Progenitor cell of endocrine pancreas (in vitro differentiated cells): ENCODE measurements around the gene CDRT4. TPM values are rescaled to one million over a fixed set of nuclear protein-coding genes. Genes with fewer than 3 reads are reported as not detected.

Source experiments
- DNase-seq: peaks from one replicate; pipeline ENCODE4 v3.0.0; 2021; ENCODE audit warnings: low spot score; ENCODE audit not compliant: unreplicated experiment
- H3K27ac Mint-ChIP-seq: 2 replicates; pipeline ENCODE4 v1.8.0; 2021; ENCODE audit warnings: mild to moderate bottlenecking, moderate library complexity, mixed read lengths
- H3K27me3 Mint-ChIP-seq: 2 replicates; pipeline ENCODE4 v1.8.0; 2021; ENCODE audit warnings: mixed read lengths
- H3K36me3 Mint-ChIP-seq: 2 replicates; pipeline ENCODE4 v1.8.0; 2022; ENCODE audit warnings: mixed read lengths; ENCODE audit not compliant: insufficient read depth
- H3K4me1 Mint-ChIP-seq: 2 replicates; pipeline ENCODE4 v1.8.0; 2021; ENCODE audit warnings: low read depth, mixed read lengths
- H3K4me3 Mint-ChIP-seq: 2 replicates; pipeline ENCODE4 v1.8.0; 2021; ENCODE audit warnings: low read depth, mild to moderate bottlenecking, moderate library complexity, mixed read lengths
- H3K9me3 Mint-ChIP-seq: 2 replicates; pipeline ENCODE4 v1.8.0; 2021; ENCODE audit warnings: low read depth, mixed read lengths
- total RNA-seq: library from RNA; stranded (reverse); gene quantifications from 2 replicates; pipeline ENCODE4 v1.2.1, GENCODE V29; 2021
- TF ChIP-seq, protein P1 (sequence below): fragments of 200-600 bp; sonication (generic); IDR thresholded peaks from one replicate; pipeline ENCODE4 v1.5.0; 2021; ENCODE audit warnings: antibody characterized with exemption, mild to moderate bottlenecking; ENCODE audit not compliant: unreplicated experiment

CDRT4 gene
- total RNA-seq, 1 donor from 2014 or later, result 27.0 TPM

DNA sequence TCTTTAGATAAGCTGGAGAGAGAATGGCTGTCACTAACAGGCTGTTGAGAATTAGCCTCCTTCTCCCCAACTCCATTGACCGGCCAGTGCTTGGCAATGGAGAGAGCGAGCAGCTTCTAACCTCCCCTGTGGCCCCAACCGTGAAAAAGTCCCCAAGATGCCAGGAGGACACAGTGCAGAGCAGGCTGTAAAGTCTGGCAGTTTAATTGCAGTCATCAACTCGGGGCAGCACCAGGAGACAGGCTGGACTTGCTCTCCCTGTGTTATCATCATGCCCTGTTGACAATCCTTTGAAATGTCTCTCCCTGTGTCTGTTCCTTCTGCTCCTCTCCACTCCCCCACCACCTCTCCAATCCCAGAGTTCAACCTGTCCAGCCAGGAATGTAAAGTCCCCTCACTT, 705 bp upstream of the CDRT4 start:
- Mint-ChIP-seq H3K36me3 (peaks cover 4% of the 10 kb centered on the region), H3K27ac (peak overlapping the region; percentile 23), H3K4me3 (no peak overlapping the region), H3K9me3 (no peaks in the 10 kb centered on the region), H3K4me1 (peaks cover 7% of the 10 kb centered on the region), H3K27me3 (no peaks in the 10 kb centered on the region)
- no peak for DNase-seq
- TF ChIP-seq, protein P1, sequence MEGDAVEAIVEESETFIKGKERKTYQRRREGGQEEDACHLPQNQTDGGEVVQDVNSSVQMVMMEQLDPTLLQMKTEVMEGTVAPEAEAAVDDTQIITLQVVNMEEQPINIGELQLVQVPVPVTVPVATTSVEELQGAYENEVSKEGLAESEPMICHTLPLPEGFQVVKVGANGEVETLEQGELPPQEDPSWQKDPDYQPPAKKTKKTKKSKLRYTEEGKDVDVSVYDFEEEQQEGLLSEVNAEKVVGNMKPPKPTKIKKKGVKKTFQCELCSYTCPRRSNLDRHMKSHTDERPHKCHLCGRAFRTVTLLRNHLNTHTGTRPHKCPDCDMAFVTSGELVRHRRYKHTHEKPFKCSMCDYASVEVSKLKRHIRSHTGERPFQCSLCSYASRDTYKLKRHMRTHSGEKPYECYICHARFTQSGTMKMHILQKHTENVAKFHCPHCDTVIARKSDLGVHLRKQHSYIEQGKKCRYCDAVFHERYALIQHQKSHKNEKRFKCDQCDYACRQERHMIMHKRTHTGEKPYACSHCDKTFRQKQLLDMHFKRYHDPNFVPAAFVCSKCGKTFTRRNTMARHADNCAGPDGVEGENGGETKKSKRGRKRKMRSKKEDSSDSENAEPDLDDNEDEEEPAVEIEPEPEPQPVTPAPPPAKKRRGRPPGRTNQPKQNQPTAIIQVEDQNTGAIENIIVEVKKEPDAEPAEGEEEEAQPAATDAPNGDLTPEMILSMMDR, result no peak

DNA sequence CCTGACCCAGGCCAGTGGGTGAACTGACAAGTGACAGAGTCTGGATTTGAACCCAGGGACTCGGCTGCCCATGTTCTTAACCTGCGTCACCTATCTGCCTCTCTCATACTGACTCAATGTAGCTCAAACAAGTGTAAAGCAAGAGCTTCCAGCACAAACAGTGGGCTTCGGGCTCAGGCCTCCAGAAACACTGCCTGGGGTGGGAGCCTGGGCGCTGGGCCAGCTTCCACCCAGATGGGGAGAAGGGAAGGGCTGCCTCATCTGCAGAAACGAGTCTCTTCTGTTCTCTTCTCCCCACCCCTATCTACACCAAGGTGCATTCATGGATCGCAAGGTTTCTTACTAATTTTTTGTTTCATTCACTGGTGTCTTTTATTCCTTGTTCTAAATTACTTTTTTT, 1.3 kb downstream of the CDRT4 start:
- Mint-ChIP-seq H3K36me3 (peaks cover 12% of the 10 kb centered on the region), H3K4me1 (peaks cover 5% of the 10 kb centered on the region), H3K27ac (no peak overlapping the region), H3K27me3 (no peaks in the 10 kb centered on the region), H3K9me3 (no peaks in the 10 kb centered on the region), H3K4me3 (no peak overlapping the region)
- no peak for DNase-seq
- TF ChIP-seq, protein P1, result no peak

DNA sequence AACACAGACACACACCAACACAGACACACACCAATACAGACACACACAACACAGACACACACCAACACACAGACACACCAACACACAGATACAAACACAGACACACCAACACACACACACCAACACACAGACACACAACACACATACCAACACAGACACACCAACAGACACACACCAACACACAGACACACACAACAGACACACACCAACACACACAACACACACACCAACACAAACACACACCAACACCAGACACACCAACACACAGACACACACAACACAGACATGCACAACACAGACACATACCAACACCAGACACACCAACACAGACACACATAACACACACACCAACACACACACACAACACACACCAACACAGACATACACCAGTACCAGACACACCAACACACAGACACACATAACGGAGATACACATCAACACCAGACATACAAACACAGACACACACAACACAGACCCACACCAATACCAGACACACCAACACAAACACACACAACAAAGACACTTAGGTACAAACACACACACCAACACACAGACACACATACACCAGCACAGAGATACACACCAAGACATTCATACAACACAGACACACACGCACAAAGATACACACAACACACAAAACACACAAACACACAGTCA, 2.2 kb downstream of the CDRT4 start:
- TF ChIP-seq, protein P1, result no peak
- H3K27me3 Mint-ChIP-seq, result no peaks in the 10 kb centered on the region
- no peak overlapping the region for H3K27ac Mint-ChIP-seq
- no peak overlapping the region for H3K4me3 Mint-ChIP-seq
- H3K36me3 Mint-ChIP-seq, result peaks cover 16% of the 10 kb centered on the region
- peaks cover 5% of the 10 kb centered on the region for H3K4me1 Mint-ChIP-seq
- no peaks in the 10 kb centered on the region for H3K9me3 Mint-ChIP-seq
- no peak for DNase-seq

DNA sequence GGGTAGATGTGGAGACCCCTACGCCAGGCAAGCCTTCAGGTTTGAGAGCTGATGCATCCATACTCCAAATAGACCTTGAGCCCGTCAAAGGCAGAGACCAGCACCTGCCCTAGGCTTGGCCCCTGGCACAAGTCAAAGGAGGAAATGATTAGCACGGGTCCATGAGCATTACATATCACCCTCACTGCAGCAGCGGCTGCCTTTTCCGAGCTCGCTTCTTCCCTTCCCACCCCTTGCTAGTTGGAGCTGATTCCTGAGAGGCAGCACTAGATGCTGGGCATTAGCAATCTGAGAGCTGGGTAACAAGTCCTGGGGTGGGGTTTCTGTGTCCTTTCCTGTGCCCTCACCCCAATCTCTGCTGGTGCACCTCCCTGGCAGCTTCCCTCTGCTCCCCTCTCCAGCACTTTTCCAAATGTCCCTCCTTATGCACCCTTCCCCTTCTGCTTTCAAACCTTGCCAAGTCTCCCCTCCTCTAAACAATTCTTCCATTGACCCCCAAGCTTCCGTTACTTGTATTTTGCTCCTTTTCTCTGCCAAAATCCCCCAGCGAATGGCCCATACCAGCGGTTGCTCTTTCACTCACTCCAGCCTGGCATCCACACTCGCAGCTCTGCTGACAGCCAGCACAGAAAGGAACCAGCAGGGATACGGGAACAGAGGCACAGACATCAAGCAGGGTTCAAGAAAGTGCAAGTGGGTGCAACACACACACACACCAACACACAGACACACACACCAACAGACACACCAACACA, 3.0 kb downstream of the CDRT4 start:
- H3K27me3 Mint-ChIP-seq, result no peaks in the 10 kb centered on the region
- H3K4me1 Mint-ChIP-seq, result peaks cover 5% of the 10 kb centered on the region
- TF ChIP-seq, protein P1, result no peak
- H3K27ac Mint-ChIP-seq, result no peak overlapping the region
- no peak overlapping the region for H3K4me3 Mint-ChIP-seq
- DNase-seq, result no peak
- H3K9me3 Mint-ChIP-seq, result no peaks in the 10 kb centered on the region
- H3K36me3 Mint-ChIP-seq, result peaks cover 20% of the 10 kb centered on the region

DNA sequence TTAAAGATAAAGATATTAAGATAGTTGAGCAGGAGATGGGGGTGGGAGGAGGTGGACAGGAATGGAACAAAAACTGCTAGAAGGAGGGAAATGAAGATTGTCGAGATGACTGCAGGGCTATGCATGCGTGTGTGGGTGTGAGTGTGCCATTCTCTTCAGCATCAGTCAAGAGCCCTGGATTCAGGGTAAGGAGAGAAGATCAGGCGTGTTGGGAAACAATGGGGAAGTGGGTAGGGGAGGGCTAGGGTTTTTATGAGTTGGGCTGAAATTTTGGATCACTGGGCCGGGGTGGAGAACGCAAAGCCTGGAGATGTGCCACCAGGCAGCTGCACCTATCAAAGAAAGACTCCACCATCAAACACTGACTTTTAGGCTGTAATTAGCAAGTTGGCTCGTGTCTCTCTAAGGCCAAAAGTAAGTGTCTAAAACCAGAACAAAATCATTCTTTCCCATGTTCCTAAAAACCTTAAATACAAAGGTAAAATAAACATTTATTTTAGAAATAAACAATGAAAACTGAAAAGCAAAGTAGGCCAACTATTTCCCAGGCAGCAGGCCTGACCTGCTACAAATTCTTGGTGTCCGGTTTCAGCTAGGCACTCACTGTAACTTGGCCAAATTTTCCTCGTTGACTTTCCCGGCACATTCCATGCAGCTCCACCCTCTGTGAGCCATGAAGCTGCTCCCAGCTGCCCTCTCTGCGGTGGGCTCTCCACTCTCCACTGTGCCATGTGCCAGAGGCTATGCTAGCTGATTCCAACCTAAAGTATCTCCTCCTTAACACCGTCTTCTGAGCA, 4.2 kb downstream of the CDRT4 start:
- Mint-ChIP-seq H3K4me3 (no peak overlapping the region), H3K36me3 (peaks cover 19% of the 10 kb centered on the region), H3K9me3 (no peaks in the 10 kb centered on the region), H3K27me3 (no peaks in the 10 kb centered on the region), H3K27ac (peak overlapping the region; percentile 19), H3K4me1 (peaks cover 2% of the 10 kb centered on the region)
- TF ChIP-seq, protein P1, result no peak
- no peak for DNase-seq
